HEK293 (cell line): Measurements from ENCODE around the gene B4GALT6.

ENCODE experiments used
- CTCF ChIA-PET: fragments of 350-600 bp; formaldehyde crosslinking; extraction: SDS; loops from one replicate; lab custom pipeline; 2021; ENCODE audit warnings: antibody characterized with exemption; lab: Yijun Ruan, JAX
- POLR2A ChIA-PET: fragments of 300-600 bp; formaldehyde crosslinking; extraction: SDS; loops from one replicate; lab custom pipeline; 2020; ENCODE audit warnings: antibody characterized with exemption, inconsistent platforms; lab: Yijun Ruan, JAX
- H3K27ac ChIP-seq: fragments of 200-500 bp; sonication (Bioruptor generic); 2 replicates; pipeline ENCODE4 v1.5.1; 2014; ENCODE audit warnings: low read depth, low read length, control low read depth, inconsistent platforms; ENCODE audit errors: extremely low read depth
- H3K36me3 ChIP-seq, 2 experiments: fragments of 200-500 bp in 1 of 2; sonication (Bioruptor generic) in 1 of 2; 1 replicate in 1 of 2; 2 replicates in 1 of 2; pipeline ENCODE4 v1.5.1; 2014 to 2017; ENCODE audit warnings: inconsistent platforms in 2 of 2, low read length in 2 of 2; ENCODE audit not compliant: control insufficient read depth in 2 of 2, insufficient read depth in 1 of 2
- H3K4me1 ChIP-seq: fragments of 200-500 bp; sonication (Bioruptor generic); 2 replicates; pipeline ENCODE4 v1.5.1; 2014; ENCODE audit warnings: mild to moderate bottlenecking, low read length, inconsistent platforms; ENCODE audit not compliant: control insufficient read depth, insufficient read depth
- H3K4me3 ChIP-seq: 2 replicates; pipeline ENCODE4 v1.5.1; 2011; ENCODE audit warnings: low read depth, mild to moderate bottlenecking, control low read depth, low read length, moderate library complexity
- H3K9me3 ChIP-seq: fragments of 200-500 bp; sonication (Bioruptor generic); 2 replicates; pipeline ENCODE4 v1.5.1; 2014; ENCODE audit warnings: low read depth, low read length, inconsistent platforms; ENCODE audit not compliant: control insufficient read depth, insufficient read depth
- BCL11A ChIP-seq: fragments of 450-650 bp; formaldehyde crosslinking; IDR thresholded peaks from 2 replicates; pipeline ENCODE4 v1.5.1; 2016; ENCODE audit warnings: low read depth, missing biosample characterization, missing genetic modification characterization
- GLIS2 ChIP-seq: fragments of 450-650 bp; formaldehyde crosslinking; IDR thresholded peaks from 2 replicates; pipeline ENCODE4 v1.5.1; 2016; ENCODE audit warnings: missing biosample characterization, missing genetic modification characterization
- MEIS1 ChIP-seq: sonication (generic); formaldehyde crosslinking; IDR thresholded peaks from 2 replicates; pipeline ENCODE4 v1.8.1; 2022; ENCODE audit warnings: missing genetic modification reagents, mild to moderate bottlenecking, borderline replicate concordance
- RBAK ChIP-seq: fragments of 450-650 bp; formaldehyde crosslinking; IDR thresholded peaks from 2 replicates; pipeline ENCODE4 v1.5.1; 2016; ENCODE audit warnings: missing biosample characterization, missing genetic modification characterization
- REST ChIP-seq: fragments of 450-650 bp; formaldehyde crosslinking; IDR thresholded peaks from 2 replicates; pipeline ENCODE4 v1.5.1; 2016; ENCODE audit warnings: missing biosample characterization, missing genetic modification characterization
- SALL2 ChIP-seq: fragments of 450-650 bp; formaldehyde crosslinking; IDR thresholded peaks from 2 replicates; pipeline ENCODE4 v1.5.0; 2017; ENCODE audit warnings: missing biosample characterization, mild to moderate bottlenecking, missing genetic modification characterization, borderline replicate concordance
- SP3 ChIP-seq: fragments of 450-650 bp; formaldehyde crosslinking; IDR thresholded peaks from 2 replicates; pipeline ENCODE4 v1.5.1; 2016; ENCODE audit warnings: missing biosample characterization, missing genetic modification characterization
- ZNF184 ChIP-seq: fragments of 450-650 bp; IDR thresholded peaks from 2 replicates; pipeline ENCODE4 v1.5.1; 2018; ENCODE audit warnings: missing biosample characterization, mild to moderate bottlenecking, missing genetic modification characterization
- ZNF211 ChIP-seq: fragments of 450-650 bp; formaldehyde crosslinking; IDR thresholded peaks from 2 replicates; pipeline ENCODE4 v1.5.1; 2016; ENCODE audit warnings: low read depth, missing biosample characterization, missing genetic modification characterization
- ZNF23 ChIP-seq: fragments of 450-650 bp; formaldehyde crosslinking; IDR thresholded peaks from 2 replicates; pipeline ENCODE4 v1.5.1; 2016; ENCODE audit warnings: missing biosample characterization, missing genetic modification characterization, borderline replicate concordance
- ZNF324 ChIP-seq: fragments of 450-650 bp; formaldehyde crosslinking; IDR thresholded peaks from 2 replicates; pipeline ENCODE4 v1.5.1; 2016; ENCODE audit warnings: missing biosample characterization, missing genetic modification characterization
- ZNF48 ChIP-seq: fragments of 450-650 bp; formaldehyde crosslinking; IDR thresholded peaks from 2 replicates; pipeline ENCODE4 v1.5.1; 2016; ENCODE audit warnings: missing biosample characterization, missing genetic modification characterization
- ZNF530 ChIP-seq: fragments of 450-650 bp; formaldehyde crosslinking; IDR thresholded peaks from 2 replicates; pipeline ENCODE4 v1.5.1; 2016; ENCODE audit warnings: low read depth, missing biosample characterization, missing genetic modification characterization
- ZNF544 ChIP-seq: fragments of 450-650 bp; formaldehyde crosslinking; IDR thresholded peaks from 2 replicates; pipeline ENCODE4 v1.5.0; 2017; ENCODE audit warnings: missing biosample characterization, missing genetic modification characterization
- ZNF571 ChIP-seq: fragments of 450-650 bp; formaldehyde crosslinking; IDR thresholded peaks from 2 replicates; pipeline ENCODE4 v1.5.0; 2017; ENCODE audit warnings: missing biosample characterization, missing genetic modification characterization
- ZNF664 ChIP-seq: fragments of 450-650 bp; formaldehyde crosslinking; IDR thresholded peaks from 2 replicates; pipeline ENCODE4 v1.5.1; 2016; ENCODE audit warnings: missing biosample characterization, missing genetic modification characterization
- ZNF747 ChIP-seq: fragments of 450-650 bp; formaldehyde crosslinking; IDR thresholded peaks from 2 replicates; pipeline ENCODE4 v1.5.1; 2016; ENCODE audit warnings: missing biosample characterization, missing genetic modification characterization
- ZSCAN30 ChIP-seq: fragments of 450-650 bp; IDR thresholded peaks from 2 replicates; pipeline ENCODE4 v1.5.1; 2018; ENCODE audit warnings: missing biosample characterization, mild to moderate bottlenecking, missing genetic modification characterization, moderate library complexity
- TF ChIP-seq, protein P1 (sequence below): fragments of 450-650 bp; formaldehyde crosslinking; IDR thresholded peaks from 2 replicates; pipeline ENCODE4 v1.5.1; 2017; ENCODE audit warnings: missing biosample characterization, missing genetic modification characterization
- TF ChIP-seq, protein P2 (sequence below): sonication (generic); formaldehyde crosslinking; IDR thresholded peaks from 2 replicates; pipeline ENCODE4 v1.8.1; 2022; ENCODE audit warnings: mild to moderate bottlenecking, moderate library complexity, missing genetic modification reagents
- TF ChIP-seq, protein P3 (sequence below): fragments of 450-650 bp; formaldehyde crosslinking; IDR thresholded peaks from 2 replicates; pipeline ENCODE4 v1.5.1; 2016; ENCODE audit warnings: missing biosample characterization, missing genetic modification characterization, low read depth
- TF ChIP-seq, protein P4 (sequence below): fragments of 450-650 bp; formaldehyde crosslinking; IDR thresholded peaks from 2 replicates; pipeline ENCODE4 v1.5.1; 2016; ENCODE audit warnings: missing biosample characterization, missing genetic modification characterization

The B4GALT6 gene

DNA sequence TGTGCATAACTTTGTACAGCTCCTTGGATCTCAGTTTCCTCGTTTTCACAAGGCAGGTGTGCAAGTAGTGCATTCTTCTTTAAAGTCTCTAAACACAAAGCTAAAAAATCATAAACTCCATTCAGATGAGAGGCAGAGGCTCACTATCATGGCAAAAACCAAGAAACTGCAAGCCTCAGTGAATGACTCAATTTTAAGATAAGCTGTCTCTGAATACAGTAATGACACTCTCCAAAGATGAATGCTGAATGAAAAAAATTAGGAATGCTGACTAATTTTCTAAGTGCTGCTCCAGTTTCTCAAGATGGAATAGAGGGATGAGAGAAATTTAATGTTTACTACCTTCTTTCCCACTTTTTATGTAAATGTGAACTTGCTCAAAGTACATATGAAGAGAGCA, 17.2 kb downstream of the B4GALT6 start:
- Histone ChIP-seq H3K36me3 (peaks cover 0 to 5% of the 10 kb centered on the region in 2 experiments; a peak in 1 of 3 replicates), H3K9me3 (no peaks in the 10 kb centered on the region), H3K27ac (no peak overlapping the region), H3K4me3 (no peak overlapping the region), H3K4me1 (peaks cover 7% of the 10 kb centered on the region; the same call in 1 of the 2 replicates)
- ChIA-PET CTCF (interaction anchor here (0.5 to 2.0 kb wide), 7 partner anchors 8 to 32 kb away, joined by 3 to 5 read pairs (median 3); no protein-coding TSS in a partner anchor), POLR2A (interaction anchor here (1.2 kb wide), 1 partner anchor 9 kb away, joined by 4 read pairs; no protein-coding TSS in a partner anchor)
- TF ChIP-seq, protein P1, sequence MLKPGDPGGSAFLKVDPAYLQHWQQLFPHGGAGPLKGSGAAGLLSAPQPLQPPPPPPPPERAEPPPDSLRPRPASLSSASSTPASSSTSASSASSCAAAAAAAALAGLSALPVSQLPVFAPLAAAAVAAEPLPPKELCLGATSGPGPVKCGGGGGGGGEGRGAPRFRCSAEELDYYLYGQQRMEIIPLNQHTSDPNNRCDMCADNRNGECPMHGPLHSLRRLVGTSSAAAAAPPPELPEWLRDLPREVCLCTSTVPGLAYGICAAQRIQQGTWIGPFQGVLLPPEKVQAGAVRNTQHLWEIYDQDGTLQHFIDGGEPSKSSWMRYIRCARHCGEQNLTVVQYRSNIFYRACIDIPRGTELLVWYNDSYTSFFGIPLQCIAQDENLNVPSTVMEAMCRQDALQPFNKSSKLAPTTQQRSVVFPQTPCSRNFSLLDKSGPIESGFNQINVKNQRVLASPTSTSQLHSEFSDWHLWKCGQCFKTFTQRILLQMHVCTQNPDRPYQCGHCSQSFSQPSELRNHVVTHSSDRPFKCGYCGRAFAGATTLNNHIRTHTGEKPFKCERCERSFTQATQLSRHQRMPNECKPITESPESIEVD (tag by site-specific recombination): peak; percentile 80
- no peak for TF ChIP-seq ZNF664 (tag by site-specific recombination)

DNA sequence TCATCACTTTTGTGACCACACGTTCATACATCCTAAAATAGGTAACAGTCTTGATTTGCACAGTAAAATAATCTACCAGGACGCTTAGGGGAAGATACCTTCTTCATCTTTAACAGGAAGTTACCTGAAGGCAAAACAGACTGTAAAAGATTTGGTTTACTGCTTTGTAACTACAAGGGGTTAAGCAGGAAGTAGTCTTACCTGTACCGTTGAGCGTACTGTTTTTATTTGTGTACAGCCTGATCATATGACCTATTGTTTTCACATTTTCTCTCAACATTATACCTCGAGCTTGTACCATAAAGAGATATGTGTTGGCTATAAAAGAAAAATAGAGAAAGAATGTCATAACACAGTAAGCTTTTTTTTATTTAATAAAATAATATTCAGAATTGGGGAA, 18.3 kb downstream of the B4GALT6 start:
- Histone ChIP-seq H3K4me3 (no peak overlapping the region), H3K27ac (no peak overlapping the region), H3K9me3 (no peaks in the 10 kb centered on the region), H3K4me1 (peaks cover 9% of the 10 kb centered on the region; the same call in 1 of the 2 replicates), H3K36me3 (peaks cover 0 to 5% of the 10 kb centered on the region in 2 experiments; a peak in 1 of 3 replicates)
- POLR2A ChIA-PET: no interaction called here
- CTCF ChIA-PET: interaction anchor here (1.0 to 2.0 kb wide), 4 partner anchors 13 to 31 kb away, joined by 3 to 5 read pairs (median 5); no protein-coding TSS in a partner anchor
- TF ChIP-seq ZNF530 (tag by site-specific recombination) (no peak), SP3 (tag by site-specific recombination) (no peak), ZNF23 (tag by site-specific recombination) (no peak), ZNF324 (tag by site-specific recombination) (no peak), SALL2 (tag by site-specific recombination) (no peak), ZNF184 (tag by site-specific recombination) (no peak), MEIS1 (CRISPR knock-in tag) (no peak), ZNF544 (tag by site-specific recombination) (no peak), ZNF48 (tag by site-specific recombination) (no peak), ZSCAN30 (tag by site-specific recombination) (no peak), BCL11A (tag by site-specific recombination) (no peak), REST (tag by site-specific recombination) (no peak), ZNF571 (tag by site-specific recombination) (no peak), GLIS2 (tag by site-specific recombination) (no peak), RBAK (tag by site-specific recombination) (no peak), ZNF747 (no peak), ZNF211 (tag by site-specific recombination) (no peak)
- TF ChIP-seq, protein P2, sequence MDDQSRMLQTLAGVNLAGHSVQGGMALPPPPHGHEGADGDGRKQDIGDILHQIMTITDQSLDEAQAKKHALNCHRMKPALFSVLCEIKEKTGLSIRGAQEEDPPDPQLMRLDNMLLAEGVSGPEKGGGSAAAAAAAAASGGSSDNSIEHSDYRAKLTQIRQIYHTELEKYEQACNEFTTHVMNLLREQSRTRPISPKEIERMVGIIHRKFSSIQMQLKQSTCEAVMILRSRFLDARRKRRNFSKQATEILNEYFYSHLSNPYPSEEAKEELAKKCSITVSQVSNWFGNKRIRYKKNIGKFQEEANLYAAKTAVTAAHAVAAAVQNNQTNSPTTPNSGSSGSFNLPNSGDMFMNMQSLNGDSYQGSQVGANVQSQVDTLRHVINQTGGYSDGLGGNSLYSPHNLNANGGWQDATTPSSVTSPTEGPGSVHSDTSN: no peak
- TF ChIP-seq, protein P3, sequence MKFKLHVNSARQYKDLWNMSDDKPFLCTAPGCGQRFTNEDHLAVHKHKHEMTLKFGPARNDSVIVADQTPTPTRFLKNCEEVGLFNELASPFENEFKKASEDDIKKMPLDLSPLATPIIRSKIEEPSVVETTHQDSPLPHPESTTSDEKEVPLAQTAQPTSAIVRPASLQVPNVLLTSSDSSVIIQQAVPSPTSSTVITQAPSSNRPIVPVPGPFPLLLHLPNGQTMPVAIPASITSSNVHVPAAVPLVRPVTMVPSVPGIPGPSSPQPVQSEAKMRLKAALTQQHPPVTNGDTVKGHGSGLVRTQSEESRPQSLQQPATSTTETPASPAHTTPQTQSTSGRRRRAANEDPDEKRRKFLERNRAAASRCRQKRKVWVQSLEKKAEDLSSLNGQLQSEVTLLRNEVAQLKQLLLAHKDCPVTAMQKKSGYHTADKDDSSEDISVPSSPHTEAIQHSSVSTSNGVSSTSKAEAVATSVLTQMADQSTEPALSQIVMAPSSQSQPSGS: no peak
- TF ChIP-seq, protein P4, sequence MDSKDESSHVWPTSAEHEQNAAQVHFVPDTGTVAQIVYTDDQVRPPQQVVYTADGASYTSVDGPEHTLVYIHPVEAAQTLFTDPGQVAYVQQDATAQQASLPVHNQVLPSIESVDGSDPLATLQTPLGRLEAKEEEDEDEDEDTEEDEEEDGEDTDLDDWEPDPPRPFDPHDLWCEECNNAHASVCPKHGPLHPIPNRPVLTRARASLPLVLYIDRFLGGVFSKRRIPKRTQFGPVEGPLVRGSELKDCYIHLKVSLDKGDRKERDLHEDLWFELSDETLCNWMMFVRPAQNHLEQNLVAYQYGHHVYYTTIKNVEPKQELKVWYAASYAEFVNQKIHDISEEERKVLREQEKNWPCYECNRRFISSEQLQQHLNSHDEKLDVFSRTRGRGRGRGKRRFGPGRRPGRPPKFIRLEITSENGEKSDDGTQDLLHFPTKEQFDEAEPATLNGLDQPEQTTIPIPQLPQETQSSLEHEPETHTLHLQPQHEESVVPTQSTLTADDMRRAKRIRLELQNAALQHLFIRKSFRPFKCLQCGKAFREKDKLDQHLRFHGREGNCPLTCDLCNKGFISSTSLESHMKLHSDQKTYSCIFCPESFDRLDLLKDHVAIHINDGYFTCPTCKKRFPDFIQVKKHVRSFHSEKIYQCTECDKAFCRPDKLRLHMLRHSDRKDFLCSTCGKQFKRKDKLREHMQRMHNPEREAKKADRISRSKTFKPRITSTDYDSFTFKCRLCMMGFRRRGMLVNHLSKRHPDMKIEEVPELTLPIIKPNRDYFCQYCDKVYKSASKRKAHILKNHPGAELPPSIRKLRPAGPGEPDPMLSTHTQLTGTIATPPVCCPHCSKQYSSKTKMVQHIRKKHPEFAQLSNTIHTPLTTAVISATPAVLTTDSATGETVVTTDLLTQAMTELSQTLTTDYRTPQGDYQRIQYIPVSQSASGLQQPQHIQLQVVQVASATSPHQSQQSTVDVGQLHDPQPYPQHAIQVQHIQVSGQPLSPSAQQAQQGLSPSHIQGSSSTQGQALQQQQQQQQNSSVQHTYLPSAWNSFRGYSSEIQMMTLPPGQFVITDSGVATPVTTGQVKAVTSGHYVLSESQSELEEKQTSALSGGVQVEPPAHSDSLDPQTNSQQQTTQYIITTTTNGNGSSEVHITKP (tag by site-specific recombination): no peak
